ENCODE measurements around the gene ITPKB.

ITPKB gene

GRCh38 chr1:226635456-226635941 is 103.6 kb downstream of the ITPKB start:
- peak; percentile 69 to 73 for DNase-seq

- DNase-seq: no peak
Observed at GRCh38 chr1:226634611-226635246, 104.4 kb downstream of the ITPKB start.

- DNase-seq: peak; percentile 86 to 89
Observed at GRCh38 chr1:226634166-226634588, 104.9 kb downstream of the ITPKB start.

GRCh38 chr1:226633541-226634165 is 105.4 kb downstream of the ITPKB start:
- peak in 1 of 2 experiments; percentile 49 for DNase-seq

GRCh38 chr1:226632922-226633351 is 106.1 kb downstream of the ITPKB start:
- DNase-seq: peak; percentile 61 to 65

GRCh38 chr1:226632169-226632879 is 106.8 kb downstream of the ITPKB start:
- peak in 1 of 2 experiments; percentile 15 for DNase-seq

- DNase-seq: peak in 1 of 2 experiments; percentile 14
Observed at GRCh38 chr1:226631229-226632000, 107.7 kb downstream of the ITPKB start.

GRCh38 chr1:226630592-226630991 is 108.5 kb downstream of the ITPKB start:
- DNase-seq: peak in 1 of 2 experiments; percentile 9

GRCh38 chr1:226629896-226630550 is 109.1 kb downstream of the ITPKB start:
- DNase-seq: no peak

GRCh38 chr1:226629210-226629895 is 109.7 kb downstream of the ITPKB start:
- no peak for DNase-seq

GRCh38 chr1:226628612-226629155 is 110.4 kb downstream of the ITPKB start:
- DNase-seq: no peak

GRCh38 chr1:226627924-226628611 is 111.0 kb downstream of the ITPKB start:
- no peak for DNase-seq

- DNase-seq: no peak
Observed at GRCh38 chr1:226627050-226627755, 111.9 kb downstream of the ITPKB start.

GRCh38 chr1:226626577-226626956 is 112.5 kb downstream of the ITPKB start:
- DNase-seq: peak; percentile 89 to 91

- no peak for DNase-seq
Observed at GRCh38 chr1:226625832-226626576, 113.1 kb downstream of the ITPKB start.

GRCh38 chr1:226625326-226625725 is 113.8 kb downstream of the ITPKB start:
- no peak for DNase-seq

- no peak for DNase-seq
Observed at GRCh38 chr1:226624526-226624925, 114.6 kb downstream of the ITPKB start.

- no peak for DNase-seq
Observed at GRCh38 chr1:226622012-226622411, 117.1 kb downstream of the ITPKB start.

GRCh38 chr1:226619031-226619430 is 120.1 kb downstream of the ITPKB start:
- DNase-seq: no peak

Measured in activated T-cell treated with anti-CD3 and anti-CD28 coated beads, Interleukin-2, amount 50 U/mL, for 48 hours (primary cell).